ENCODE data around the gene HSDL1. TPM values are rescaled to one million over a fixed set of nuclear protein-coding genes. Genes with fewer than 3 reads are reported as not detected.
A peak's percentile ranks its signal among the peaks of the same experiment; 100 is the strongest.

Gene HSDL1
- polyA plus RNA-seq, 2 of the 4 experiments (the other 2 are of a cell fraction): 17.9 to 24.9 TPM

DNA sequence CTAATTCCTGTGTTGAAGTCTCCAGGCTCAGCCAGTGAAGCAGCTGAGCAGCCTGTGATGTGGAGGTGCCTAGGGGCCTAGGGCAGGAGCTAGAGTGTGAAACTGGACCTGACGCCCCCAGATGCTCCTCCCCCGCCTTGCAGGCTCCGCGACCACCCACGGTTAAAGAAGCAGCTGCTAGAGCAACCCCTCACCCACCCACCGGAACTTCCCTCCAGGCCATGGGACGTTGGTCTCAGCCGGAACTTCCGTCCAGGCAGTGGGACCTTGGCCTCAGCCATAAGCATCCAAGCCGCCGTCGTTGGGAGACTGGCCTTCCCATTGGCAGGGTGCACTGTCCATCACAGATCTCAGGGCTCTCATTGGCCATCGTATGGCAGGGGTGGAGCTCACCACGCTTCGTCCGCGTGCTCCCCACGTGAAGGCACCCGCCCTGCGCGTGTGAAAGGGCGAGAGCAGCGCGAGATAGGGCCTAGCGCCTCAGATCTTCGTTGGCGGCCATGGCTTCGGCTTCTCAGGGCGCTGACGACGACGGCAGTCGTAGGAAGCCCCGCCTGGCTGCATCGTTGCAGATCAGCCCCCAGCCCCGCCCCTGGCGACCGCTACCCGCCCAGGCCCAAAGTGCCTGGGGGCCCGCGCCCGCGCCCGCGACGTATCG lies 45.9 kb upstream of the HSDL1 start, which contains the start of gene ADAD2:
ADAD2 (plus strand) TSS at position 427 of the 658 bp plus-strand sequence; CDS start at position 501, 74 bp downstream.
- H3K27ac ChIP-seq: no peak within 1 kb of the TSS
- peak in 1 of 2 experiments; percentile 17; a peak in 1 of 6 replicates for ATAC-seq

DNA sequence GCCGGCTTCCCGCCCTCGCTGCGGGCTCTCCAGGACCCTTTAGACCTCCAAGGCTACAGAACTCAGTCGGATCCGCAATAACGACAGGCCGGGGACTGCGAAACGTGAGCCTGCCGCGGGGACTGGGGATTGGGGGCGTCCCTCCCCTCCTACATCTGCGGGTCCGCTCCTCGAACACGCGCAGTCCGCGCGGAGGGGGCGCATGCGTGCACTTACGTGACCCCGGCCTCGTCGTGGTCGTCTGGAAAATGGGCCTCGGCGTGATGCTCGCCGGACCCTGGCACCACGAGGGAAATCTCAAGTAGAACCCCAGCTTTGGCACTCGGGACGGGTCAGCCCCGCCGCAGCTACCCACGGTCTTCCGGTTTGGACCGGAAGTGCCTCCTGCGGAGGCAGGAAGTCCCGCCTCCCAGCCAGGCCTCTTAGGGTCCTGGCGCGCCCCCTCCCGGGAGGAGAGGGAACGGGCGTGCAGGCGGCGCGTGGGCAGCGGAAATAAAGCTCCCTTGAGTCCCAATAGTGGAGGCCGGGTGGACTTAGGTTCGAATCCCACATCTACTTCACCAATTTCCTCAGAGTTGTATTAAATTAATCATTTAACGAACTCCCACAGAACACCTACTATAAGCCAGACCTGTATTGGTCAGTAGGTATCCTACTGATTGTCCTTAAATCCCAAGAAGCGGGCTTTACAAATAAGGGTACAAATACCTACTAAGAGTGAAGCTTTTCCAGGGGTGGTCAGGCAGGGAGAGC lies 41.9 kb upstream of the HSDL1 start, which contains the start of gene TAF1C:
TAF1C (minus strand) TSS at position 373 of the 753 bp plus-strand sequence. CDS start 2,069 bp downstream, outside the sequence.
- Histone ChIP-seq H3K27ac (peak within 1 kb of the TSS; percentile 87 to 94), H3K4me3 (peak within 1 kb of the TSS; percentile 84), H3K4me2 (peak within 1 kb of the TSS; percentile 96), H3K9me3 (no peaks in the 10 kb centered on the region), H3K4me1 (peaks cover 6% of the 10 kb centered on the region; the same call in 2 of the 3 replicates)
- FAIRE-seq (no peak), DNase-seq (ENCODE audit: low read depth in 1 of 2, low spot score in 1 of 2) (peak; percentile 94 to 97), ATAC-seq (peak; percentile 92 to 95)
- TF ChIP-seq, protein P1, sequence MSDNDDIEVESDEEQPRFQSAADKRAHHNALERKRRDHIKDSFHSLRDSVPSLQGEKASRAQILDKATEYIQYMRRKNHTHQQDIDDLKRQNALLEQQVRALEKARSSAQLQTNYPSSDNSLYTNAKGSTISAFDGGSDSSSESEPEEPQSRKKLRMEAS (IDR thresholded peaks at IDR 0.05): peak; percentile 93
- no peak for TF ChIP-seq EHF (CRISPR knock-in tag; IDR thresholded peaks at IDR 0.05)
- peak; percentile 85; the same call in 1 of the 2 replicates for TF ChIP-seq CHD4 (IDR thresholded peaks at IDR 0.05; ENCODE audit: borderline replicate concordance)
- TF ChIP-seq RNF2 (IDR thresholded peaks at IDR 0.05; ENCODE audit: borderline replicate concordance, low read depth): no peak
- no peak for TF ChIP-seq RARB (CRISPR knock-in tag; IDR thresholded peaks at IDR 0.05)
- TF ChIP-seq, protein P2, sequence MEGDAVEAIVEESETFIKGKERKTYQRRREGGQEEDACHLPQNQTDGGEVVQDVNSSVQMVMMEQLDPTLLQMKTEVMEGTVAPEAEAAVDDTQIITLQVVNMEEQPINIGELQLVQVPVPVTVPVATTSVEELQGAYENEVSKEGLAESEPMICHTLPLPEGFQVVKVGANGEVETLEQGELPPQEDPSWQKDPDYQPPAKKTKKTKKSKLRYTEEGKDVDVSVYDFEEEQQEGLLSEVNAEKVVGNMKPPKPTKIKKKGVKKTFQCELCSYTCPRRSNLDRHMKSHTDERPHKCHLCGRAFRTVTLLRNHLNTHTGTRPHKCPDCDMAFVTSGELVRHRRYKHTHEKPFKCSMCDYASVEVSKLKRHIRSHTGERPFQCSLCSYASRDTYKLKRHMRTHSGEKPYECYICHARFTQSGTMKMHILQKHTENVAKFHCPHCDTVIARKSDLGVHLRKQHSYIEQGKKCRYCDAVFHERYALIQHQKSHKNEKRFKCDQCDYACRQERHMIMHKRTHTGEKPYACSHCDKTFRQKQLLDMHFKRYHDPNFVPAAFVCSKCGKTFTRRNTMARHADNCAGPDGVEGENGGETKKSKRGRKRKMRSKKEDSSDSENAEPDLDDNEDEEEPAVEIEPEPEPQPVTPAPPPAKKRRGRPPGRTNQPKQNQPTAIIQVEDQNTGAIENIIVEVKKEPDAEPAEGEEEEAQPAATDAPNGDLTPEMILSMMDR (IDR thresholded peaks at IDR 0.05): peak; percentile 91
- peak; percentile 59 to 77 for TF ChIP-seq RAD21 (conservative IDR thresholded peaks at IDR 0.05 in 1 of 2, IDR thresholded peaks at IDR 0.05 in 1 of 2)
- peak; percentile 74 for TF ChIP-seq SMC3 (IDR thresholded peaks at IDR 0.05)
- TF ChIP-seq, protein P3, sequence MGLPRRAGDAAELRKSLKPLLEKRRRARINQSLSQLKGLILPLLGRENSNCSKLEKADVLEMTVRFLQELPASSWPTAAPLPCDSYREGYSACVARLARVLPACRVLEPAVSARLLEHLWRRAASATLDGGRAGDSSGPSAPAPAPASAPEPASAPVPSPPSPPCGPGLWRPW (IDR thresholded peaks at IDR 0.05): no peak
- TF ChIP-seq, protein P4, sequence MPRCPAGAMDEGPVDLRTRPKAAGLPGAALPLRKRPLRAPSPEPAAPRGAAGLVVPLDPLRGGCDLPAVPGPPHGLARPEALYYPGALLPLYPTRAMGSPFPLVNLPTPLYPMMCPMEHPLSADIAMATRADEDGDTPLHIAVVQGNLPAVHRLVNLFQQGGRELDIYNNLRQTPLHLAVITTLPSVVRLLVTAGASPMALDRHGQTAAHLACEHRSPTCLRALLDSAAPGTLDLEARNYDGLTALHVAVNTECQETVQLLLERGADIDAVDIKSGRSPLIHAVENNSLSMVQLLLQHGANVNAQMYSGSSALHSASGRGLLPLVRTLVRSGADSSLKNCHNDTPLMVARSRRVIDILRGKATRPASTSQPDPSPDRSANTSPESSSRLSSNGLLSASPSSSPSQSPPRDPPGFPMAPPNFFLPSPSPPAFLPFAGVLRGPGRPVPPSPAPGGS (IDR thresholded peaks at IDR 0.05): peak; percentile 50; the same call in 1 of the 3 replicates
- no peak for TF ChIP-seq NPAS2 (CRISPR knock-in tag; IDR thresholded peaks at IDR 0.05; ENCODE audit: borderline replicate concordance)
- peak; percentile 88 for TF ChIP-seq MYC (IDR thresholded peaks at IDR 0.05; ENCODE audit: borderline replicate concordance, low read length)
- peak; percentile 75 for TF ChIP-seq POLR2A (IDR thresholded peaks at IDR 0.05; ENCODE audit: low read length)
- TF ChIP-seq HOXA7 (CRISPR knock-in tag; IDR thresholded peaks at IDR 0.05): no peak
- TF ChIP-seq GATA3 (IDR thresholded peaks at IDR 0.05; ENCODE audit: borderline replicate concordance): no peak
- TF ChIP-seq, protein P5, sequence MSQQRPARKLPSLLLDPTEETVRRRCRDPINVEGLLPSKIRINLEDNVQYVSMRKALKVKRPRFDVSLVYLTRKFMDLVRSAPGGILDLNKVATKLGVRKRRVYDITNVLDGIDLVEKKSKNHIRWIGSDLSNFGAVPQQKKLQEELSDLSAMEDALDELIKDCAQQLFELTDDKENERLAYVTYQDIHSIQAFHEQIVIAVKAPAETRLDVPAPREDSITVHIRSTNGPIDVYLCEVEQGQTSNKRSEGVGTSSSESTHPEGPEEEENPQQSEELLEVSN (IDR thresholded peaks at IDR 0.05; ENCODE audit: borderline replicate concordance, low read depth): 0 out of 2 replicates have a peak, but pooled peaks have one; percentile 25
- TF ChIP-seq PHF8 (IDR thresholded peaks at IDR 0.05; ENCODE audit: borderline replicate concordance, low read depth): peak; percentile 73
- no peak for TF ChIP-seq CBX8 (IDR thresholded peaks at IDR 0.05)
- no peak for TF ChIP-seq POLR2AphosphoS2 (conservative IDR thresholded peaks at IDR 0.05; ENCODE audit: low read length)
- TF ChIP-seq JUN (IDR thresholded peaks at IDR 0.05): peak in 1 of 2 experiments; percentile 81; a peak in 2 of 5 replicates
- no peak for TF ChIP-seq CBX2 (IDR thresholded peaks at IDR 0.05; ENCODE audit: borderline replicate concordance, low read depth)
- ChIA-PET POLR2A (interaction anchor here (1.2 to 1.4 kb wide), 4 partner anchors 9 to 70 kb away, joined by 4 to 10 read pairs (median 4); partner anchors contain the start of genes DNAAF1, HSDL1 and MBTPS1), CTCF (interaction anchor here (0.5 to 11.7 kb wide), 63 partner anchors 9 to 332 kb away, joined by 3 to 92 read pairs (median 5); partner anchors contain the start of genes DNAAF1, HSDL1, KCNG4 and MBTPS1)
- WGBS (ENCODE audit: missing lambda C conversion rate): 9% methylated on average over 16 of the region's 55 CpGs

More for the DNA sequence above, 45.9 kb upstream of the HSDL1 start, which contains the start of gene ADAD2:
- FAIRE-seq (no peak), DNase-seq (ENCODE audit: low read depth in 1 of 2, low spot score in 1 of 2) (peak; percentile 31 to 46)
- Histone ChIP-seq H3K4me3 (no peak within 1 kb of the TSS), H3K9me3 (no peaks in the 10 kb centered on the region), H3K4me1 (peaks cover 2% of the 10 kb centered on the region; the same call in 1 of the 3 replicates), H3K4me2 (no peak within 1 kb of the TSS)
- TF ChIP-seq, protein P3 (IDR thresholded peaks at IDR 0.05): no peak
- no peak for TF ChIP-seq TFCP2L1 (CRISPR knock-in tag; IDR thresholded peaks at IDR 0.05)
- TF ChIP-seq, protein P6, sequence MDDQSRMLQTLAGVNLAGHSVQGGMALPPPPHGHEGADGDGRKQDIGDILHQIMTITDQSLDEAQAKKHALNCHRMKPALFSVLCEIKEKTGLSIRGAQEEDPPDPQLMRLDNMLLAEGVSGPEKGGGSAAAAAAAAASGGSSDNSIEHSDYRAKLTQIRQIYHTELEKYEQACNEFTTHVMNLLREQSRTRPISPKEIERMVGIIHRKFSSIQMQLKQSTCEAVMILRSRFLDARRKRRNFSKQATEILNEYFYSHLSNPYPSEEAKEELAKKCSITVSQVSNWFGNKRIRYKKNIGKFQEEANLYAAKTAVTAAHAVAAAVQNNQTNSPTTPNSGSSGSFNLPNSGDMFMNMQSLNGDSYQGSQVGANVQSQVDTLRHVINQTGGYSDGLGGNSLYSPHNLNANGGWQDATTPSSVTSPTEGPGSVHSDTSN (IDR thresholded peaks at IDR 0.05): peak; percentile 78
- WGBS (ENCODE audit: missing lambda C conversion rate): 88% methylated on average over 33 of the region's 47 CpGs
- CTCF ChIA-PET: interaction anchor here (1.0 to 1.4 kb wide), 4 partner anchors 11 to 294 kb away, joined by 4 to 5 read pairs (median 4); no protein-coding TSS in a partner anchor
- POLR2A ChIA-PET: no interaction called here
